HS-5 (cell line): ENCODE results near the gene RBP2.

Experiments
- DNase-seq: peaks from one replicate; pipeline ENCODE4 v3.0.0-alpha.2; 2012; ENCODE audit warnings: low read depth

Gene RBP2

GRCh38 chr3:139476348-139476747 is at the start of gene RBP2:
Gene RBP2 (minus strand): TSS chr3:139476516. CDS start chr3:139476459, 57 bp downstream.
- no peak for DNase-seq

GRCh38 chr3:139524841-139525636 is 48.7 kb upstream of the RBP2 start:
- no peak for DNase-seq

GRCh38 chr3:139523718-139524117 is 47.4 kb upstream of the RBP2 start:
- DNase-seq, result no peak

- DNase-seq, result no peak
These were observed 46.9 kb upstream of the RBP2 start for GRCh38 chr3:139523166-139523565.

- no peak for DNase-seq
These were observed 46.1 kb upstream of the RBP2 start for GRCh38 chr3:139522421-139522820.

- no peak for DNase-seq
These were observed 45.5 kb upstream of the RBP2 start for GRCh38 chr3:139521816-139522215.

GRCh38 chr3:139521144-139521543 is 44.8 kb upstream of the RBP2 start:
- no peak for DNase-seq

- no peak for DNase-seq
These were observed 43.9 kb upstream of the RBP2 start for GRCh38 chr3:139519998-139520737.

GRCh38 chr3:139518926-139519842 is 42.9 kb upstream of the RBP2 start:
- DNase-seq, result no peak

- no peak for DNase-seq
These were observed 42.0 kb upstream of the RBP2 start for GRCh38 chr3:139518306-139518705.

GRCh38 chr3:139517321-139518065 is 41.2 kb upstream of the RBP2 start:
- no peak for DNase-seq

GRCh38 chr3:139514741-139515140 is 38.4 kb upstream of the RBP2 start:
- DNase-seq, result no peak

GRCh38 chr3:139509631-139510030 is 33.3 kb upstream of the RBP2 start:
- no peak for DNase-seq

GRCh38 chr3:139506766-139507165 is 30.4 kb upstream of the RBP2 start:
- no peak for DNase-seq

GRCh38 chr3:139505829-139506386 is 29.6 kb upstream of the RBP2 start:
- no peak for DNase-seq

GRCh38 chr3:139499536-139499935 is 23.2 kb upstream of the RBP2 start:
- no peak for DNase-seq

GRCh38 chr3:139493826-139494385 is 17.6 kb upstream of the RBP2 start:
- DNase-seq, result no peak

- no peak for DNase-seq
These were observed 15.7 kb upstream of the RBP2 start for GRCh38 chr3:139491966-139492365.

GRCh38 chr3:139491027-139491700 is 14.8 kb upstream of the RBP2 start:
- DNase-seq, result no peak

- DNase-seq, result no peak
These were observed 5.9 kb upstream of the RBP2 start for GRCh38 chr3:139482206-139482605.
